HepG2 (cell line): ENCODE measurements around the gene NUDT14.

Experiments
- ATF1 ChIP-seq: IDR thresholded peaks from 2 replicates; pipeline ENCODE4 v1.6.1; 2016; ENCODE audit warnings: mild to moderate bottlenecking, control low read depth
- CHCHD3 ChIP-seq: sonication (generic); formaldehyde crosslinking; IDR thresholded peaks from 2 replicates; pipeline ENCODE4 v1.8.0; 2022; ENCODE audit warnings: mild to moderate bottlenecking, missing genetic modification reagents, moderate library complexity
- CTCF ChIP-seq: sonication (generic); formaldehyde crosslinking; IDR thresholded peaks from 2 replicates; pipeline ENCODE4 v1.5.0; 2020; ENCODE audit warnings: mild to moderate bottlenecking, missing genetic modification reagents, moderate library complexity
- EZH2 ChIP-seq: conservative IDR thresholded peaks from 2 replicates; pipeline ENCODE4 v1.6.1; 2012; ENCODE audit warnings: mild to moderate bottlenecking, low read depth, low read length, moderate library complexity
- FOXM1 ChIP-seq: sonication (generic); formaldehyde crosslinking; IDR thresholded peaks from 2 replicates; pipeline ENCODE4 v1.5.0; 2020; ENCODE audit warnings: missing genetic modification reagents
- JUN ChIP-seq: sonication (generic); formaldehyde crosslinking; IDR thresholded peaks from 2 replicates; pipeline ENCODE4 v1.4.0; 2020; ENCODE audit warnings: mild to moderate bottlenecking, missing genetic modification reagents
- TOPORS ChIP-seq: sonication (generic); formaldehyde crosslinking; IDR thresholded peaks from 2 replicates; pipeline ENCODE4 v1.8.0; 2023; ENCODE audit warnings: mild to moderate bottlenecking, missing genetic modification reagents

DNA sequence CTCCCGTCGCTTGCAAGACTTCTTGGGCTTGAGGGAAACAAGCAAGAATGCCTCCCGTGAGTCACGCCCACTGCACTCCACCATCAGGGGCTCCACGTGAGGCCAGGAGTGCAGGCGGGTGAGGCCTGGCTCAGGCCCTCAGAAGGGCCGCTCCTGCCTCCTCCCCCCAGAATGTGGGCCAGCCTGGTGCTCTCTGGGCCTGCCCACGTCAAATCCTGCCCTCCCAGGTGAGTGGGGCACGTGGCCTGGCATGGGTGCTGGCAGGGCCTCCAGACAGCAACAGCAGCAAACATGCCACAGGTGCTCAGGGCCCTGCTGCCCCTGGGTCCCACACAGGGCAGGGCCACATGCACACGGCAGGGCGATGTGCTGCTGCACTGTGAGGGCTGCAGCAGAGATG lies 36.7 kb upstream of the NUDT14 start:
- TF ChIP-seq CTCF (CRISPR knock-in tag) = no peak
- TF ChIP-seq EZH2 = no peak
- TF ChIP-seq ATF1 (CRISPR knock-in tag) = no peak
- no peak for TF ChIP-seq FOXM1 (CRISPR knock-in tag)
- TF ChIP-seq CHCHD3 (CRISPR knock-in tag) = no peak
- TF ChIP-seq JUN (CRISPR knock-in tag) = no peak
- no peak for TF ChIP-seq TOPORS
